ENCODE measurements around the gene MCHR2.

Gene MCHR2

GRCh38 chr6:99901596-99902384 is 92.2 kb downstream of the MCHR2 start:
- DNase-seq, result no peak

GRCh38 chr6:99894815-99895214 is 99.2 kb downstream of the MCHR2 start:
- no peak for DNase-seq

- no peak for DNase-seq
Observed at GRCh38 chr6:99887066-99887465, 107.0 kb downstream of the MCHR2 start.

GRCh38 chr6:99885051-99885450 is 109.0 kb downstream of the MCHR2 start:
- DNase-seq, result no peak

GRCh38 chr6:99882128-99882702 is 111.8 kb downstream of the MCHR2 start:
- DNase-seq, result no peak

- no peak for DNase-seq
Observed at GRCh38 chr6:99879431-99879830, 114.6 kb downstream of the MCHR2 start.

GRCh38 chr6:99875068-99875467 is 119.0 kb downstream of the MCHR2 start:
- DNase-seq, result no peak

- no peak for DNase-seq
Observed at GRCh38 chr6:99873084-99873483, 120.9 kb downstream of the MCHR2 start.

- DNase-seq, result no peak
Observed at GRCh38 chr6:99871641-99872040, 122.4 kb downstream of the MCHR2 start.
